Endothelial cell of umbilical vein (primary cell): ENCODE data around the gene TBC1D14. TPM values are rescaled to one million over a fixed set of nuclear protein-coding genes. Genes with fewer than 3 reads are reported as not detected.

Experiments used
- BruUV-seq: library from RNA; stranded (reverse); fragments of 400-500 nt; replicated peaks from 2 replicates; lab custom pipeline; 2021; lab: Mats Ljungman, UMichigan
- CTCF ChIA-PET: fragments of 300-600, 350-600 bp; sonication (Branson Sonifier 250); formaldehyde crosslinking; loops from one replicate; lab custom pipeline; 2021; ENCODE audit warnings: antibody characterized with exemption, inconsistent platforms; lab: Charles Lee
- POLR2A ChIA-PET: fragments of 300-600, 350-600 bp; sonication (Branson Sonifier 250); formaldehyde crosslinking; loops from one replicate; lab custom pipeline; 2021; ENCODE audit warnings: antibody characterized with exemption, inconsistent platforms; lab: Charles Lee
- DNase-seq: peaks from one replicate; pipeline ENCODE4 v3.0.0-alpha.2; 2011; ENCODE audit warnings: low read depth, low spot score
- FAIRE-seq: peaks from 2 replicates; lab custom pipeline; 2011; peaks lifted over from hg19 to GRCh38; lab: Jason Lieb, UNC
- H2AFZ ChIP-seq: 2 replicates; pipeline ENCODE4 v1.6.0; 2012; ENCODE audit warnings: low read depth, low read length, control low read depth, inconsistent platforms
- H3K27ac ChIP-seq: 2 replicates; pipeline ENCODE4 v1.5.1; 2011; ENCODE audit warnings: low read depth, mild to moderate bottlenecking, control low read depth, low read length, moderate library complexity; ENCODE audit not compliant: insufficient read depth
- H3K27me3 ChIP-seq, 2 experiments: 2 replicates each; pipeline versions ENCODE4 v1.6.0 to v1.6.1; 2011; ENCODE audit warnings: low read length in 2 of 2, mixed read lengths in 1 of 2; ENCODE audit not compliant: control insufficient read depth in 2 of 2, insufficient read depth in 2 of 2
- H3K36me3 ChIP-seq, 2 experiments: 2 replicates in 1 of 2; 3 replicates in 1 of 2; pipeline ENCODE4 v1.5.1; 2011; ENCODE audit warnings: low read length in 2 of 2, mild to moderate bottlenecking in 1 of 2, moderate library complexity in 1 of 2; ENCODE audit not compliant: control insufficient read depth in 2 of 2, insufficient read depth in 2 of 2; ENCODE audit errors: extremely low read depth in 1 of 2
- H3K4me1 ChIP-seq: 3 replicates; pipeline ENCODE4 v1.5.1; 2011; ENCODE audit warnings: mild to moderate bottlenecking, low read length; ENCODE audit not compliant: control insufficient read depth, insufficient read depth; ENCODE audit errors: extremely low read depth
- H3K4me2 ChIP-seq: 2 replicates; pipeline ENCODE4 v1.6.1; 2011; ENCODE audit warnings: low read length, control low read depth, mixed read lengths; ENCODE audit not compliant: insufficient read depth
- H3K4me3 ChIP-seq, 3 experiments: fragments of 200-600 bp in 1 of 3; sonication (generic), shearing (Covaris generic) in 1 of 3; replicated peaks in 1 of 3; 2 replicates each; pipeline ENCODE4 v1.5.1; 2011 to 2016; ENCODE audit warnings: control low read depth in 3 of 3, low read length in 3 of 3, mild to moderate bottlenecking in 2 of 3, inconsistent platforms in 1 of 3, low read depth in 1 of 3, moderate library complexity in 1 of 3; ENCODE audit not compliant: insufficient read depth in 1 of 3
- H3K79me2 ChIP-seq: 2 replicates; pipeline ENCODE4 v1.6.0; 2012; ENCODE audit warnings: low read length, inconsistent platforms; ENCODE audit not compliant: control insufficient read depth, insufficient read depth
- H3K9ac ChIP-seq: replicated peaks from 2 replicates; pipeline ENCODE3; 2011; ENCODE audit warnings: low read length, control low read depth; ENCODE audit not compliant: insufficient read depth; ENCODE audit errors: extremely low read depth
- H3K9me1 ChIP-seq: replicated peaks from 3 replicates; pipeline ENCODE4 v1.6.0; 2011; ENCODE audit warnings: mild to moderate bottlenecking, low read length; ENCODE audit not compliant: control insufficient read depth, insufficient read depth; ENCODE audit errors: extremely low read depth
- H3K9me3 ChIP-seq: replicated peaks from 2 replicates; pipeline ENCODE4 v1.5.1; 2012; ENCODE audit warnings: low read length, inconsistent platforms; ENCODE audit not compliant: control insufficient read depth, insufficient read depth
- H4K20me1 ChIP-seq: replicated peaks from 2 replicates; pipeline ENCODE3; 2011; ENCODE audit warnings: mild to moderate bottlenecking, low read length; ENCODE audit not compliant: control insufficient read depth, insufficient read depth; ENCODE audit errors: extremely low read depth
- EZH2 ChIP-seq: IDR thresholded peaks from 2 replicates; pipeline ENCODE4 v1.6.1; 2012; ENCODE audit warnings: borderline replicate concordance, low read depth, mild to moderate bottlenecking, moderate library complexity, low read length, inconsistent platforms; ENCODE audit not compliant: severe bottlenecking
- FOS ChIP-seq: IDR thresholded peaks from 2 replicates; pipeline ENCODE4 v1.6.1; 2011; ENCODE audit warnings: mild to moderate bottlenecking, low read length, moderate library complexity, borderline replicate concordance; ENCODE audit not compliant: insufficient read depth
- GATA2 ChIP-seq: IDR thresholded peaks from 2 replicates; pipeline ENCODE4 v1.7.0; 2011; ENCODE audit warnings: low read depth, mild to moderate bottlenecking, moderate library complexity, mixed read lengths, low read length; ENCODE audit not compliant: insufficient read length, insufficient read depth
- JUN ChIP-seq: IDR thresholded peaks from 2 replicates; pipeline ENCODE4 v1.6.1; 2011; ENCODE audit warnings: borderline replicate concordance, low read depth; ENCODE audit not compliant: insufficient read length, insufficient read depth
- MYC ChIP-seq: IDR thresholded peaks from one replicate; pipeline ENCODE4 v1.6.1; 2011; ENCODE audit warnings: mild to moderate bottlenecking, low read depth, low read length
- POLR2A ChIP-seq: IDR thresholded peaks from 2 replicates; pipeline ENCODE4 v1.6.1; 2012; ENCODE audit warnings: low read depth, mild to moderate bottlenecking, control low read depth, low read length
- POLR2AphosphoS5 ChIP-seq: IDR thresholded peaks from 2 replicates; pipeline ENCODE4 v1.6.1; 2012; ENCODE audit warnings: low read depth, mild to moderate bottlenecking, control low read depth, low read length, moderate library complexity; ENCODE audit not compliant: insufficient read depth
- dilution Hi-C: fragments of 300-500 bp; cut with MboI; formaldehyde crosslinking; loops from one replicate; pipeline ENCODE4 v1.15.0; 2019; ENCODE audit warnings: low sequenced_read_pairs; ENCODE audit not compliant: extremely low pct_ligation_motif_present
- intact Hi-C: fragments of 100-400 bp; cut with micrococcal nuclease; formaldehyde crosslinking; loops from one replicate; pipeline ENCODE4 v1.10.0; 2022
- polyA plus RNA-seq, 4 experiments: library from polyadenylated mRNA; depleted of rRNA in 3 of 4; stranded (reverse) in 3 of 4; unstranded in 1 of 4; fragments of >200 nt; gene quantifications; 2 replicates each; pipeline versions ENCODE4 v1.2.1 to v1.2.3, GENCODE V29; 2011 to 2012; ENCODE audit warnings: missing spikeins in 1 of 4
- total RNA-seq: library from RNA; stranded (reverse); gene quantifications from 2 replicates; pipeline ENCODE4 v1.2.3, GENCODE V29; 2021
- TF ChIP-seq, protein P1 (sequence below): IDR thresholded peaks from 2 replicates; pipeline ENCODE4 v1.6.1; 2011; ENCODE audit not compliant: insufficient read depth, insufficient read length
- TF ChIP-seq, protein P2 (sequence below), 2 donors: IDR thresholded peaks; 1 replicate in 1 of 2; 2 replicates in 1 of 2; pipeline ENCODE4 v1.5.1; 2011; ENCODE audit warnings: low read length in 2 of 2, mild to moderate bottlenecking in 2 of 2, moderate library complexity in 2 of 2, control low read depth in 1 of 2, inconsistent platforms in 1 of 2, low read depth in 1 of 2; ENCODE audit not compliant: insufficient read depth in 1 of 2; ENCODE audit errors: extremely low read depth in 1 of 2

The TBC1D14 gene
- total and polyA plus RNA-seq, 2 donors (not counting 3 experiments of a cell fraction or from before 2014, with no cell fraction given) = 23.7 to 24.8 TPM

DNA sequence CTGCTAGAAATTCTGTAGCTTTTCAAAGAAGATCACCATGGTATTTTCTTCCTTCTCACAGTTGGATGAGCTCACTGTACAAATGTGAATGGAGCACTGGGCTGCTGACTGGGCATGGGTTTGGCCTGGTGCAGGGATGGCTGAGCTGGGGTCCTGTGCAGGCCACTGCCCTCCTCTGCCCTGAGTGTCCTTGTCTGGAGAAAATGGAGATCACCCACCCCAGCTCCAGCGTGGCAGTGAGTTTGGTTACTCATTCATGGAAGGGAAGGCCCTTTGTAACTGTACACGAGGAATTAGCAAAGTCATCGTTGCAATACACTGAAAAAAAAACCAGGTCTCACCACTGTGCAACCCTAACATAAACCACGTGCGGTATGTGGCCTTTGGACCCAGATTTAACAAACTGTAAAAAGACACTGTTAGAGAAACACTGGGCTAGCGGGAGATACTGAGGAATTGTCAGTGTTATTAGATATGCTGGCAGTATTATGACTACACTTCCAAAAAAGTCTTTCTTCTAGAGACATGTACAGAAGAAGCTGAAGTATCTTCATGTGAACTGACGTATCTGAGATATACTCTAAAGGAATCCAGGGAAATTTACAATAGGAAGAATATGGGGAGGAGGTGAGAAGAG lies 16.1 kb upstream of the TBC1D14 start:
- Histone ChIP-seq H3K36me3 (no peaks in the 10 kb centered on the region), H3K9me1 (no peaks in the 10 kb centered on the region), H3K79me2 (no peaks in the 10 kb centered on the region), H2AFZ (no peak overlapping the region), H3K9me3 (no peaks in the 10 kb centered on the region), H3K27me3 (no peaks in the 10 kb centered on the region), H3K27ac (no peak overlapping the region), H3K9ac (no peak overlapping the region), H4K20me1 (no peaks in the 10 kb centered on the region), H3K4me2 (no peak overlapping the region), H3K4me3 (no peak overlapping the region), H3K4me1 (no peaks in the 10 kb centered on the region)
- POLR2A ChIA-PET = no interaction called here
- FAIRE-seq (no peak), DNase-seq (no peak)
- intact Hi-C loops = no loop called here
- dilution Hi-C loops = no loop called here
- CTCF ChIA-PET = interaction anchor here (1.0 to 1.8 kb wide), 3 partner anchors 12 to 177 kb away, joined by 3 to 5 read pairs (median 4); no protein-coding TSS in a partner anchor
- no TSS peak for BruUV-seq
- TF ChIP-seq GATA2 (no peak), FOS (no peak), JUN (no peak), POLR2A (no peak)
- TF ChIP-seq, protein P1, sequence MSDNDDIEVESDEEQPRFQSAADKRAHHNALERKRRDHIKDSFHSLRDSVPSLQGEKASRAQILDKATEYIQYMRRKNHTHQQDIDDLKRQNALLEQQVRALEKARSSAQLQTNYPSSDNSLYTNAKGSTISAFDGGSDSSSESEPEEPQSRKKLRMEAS = no peak

DNA sequence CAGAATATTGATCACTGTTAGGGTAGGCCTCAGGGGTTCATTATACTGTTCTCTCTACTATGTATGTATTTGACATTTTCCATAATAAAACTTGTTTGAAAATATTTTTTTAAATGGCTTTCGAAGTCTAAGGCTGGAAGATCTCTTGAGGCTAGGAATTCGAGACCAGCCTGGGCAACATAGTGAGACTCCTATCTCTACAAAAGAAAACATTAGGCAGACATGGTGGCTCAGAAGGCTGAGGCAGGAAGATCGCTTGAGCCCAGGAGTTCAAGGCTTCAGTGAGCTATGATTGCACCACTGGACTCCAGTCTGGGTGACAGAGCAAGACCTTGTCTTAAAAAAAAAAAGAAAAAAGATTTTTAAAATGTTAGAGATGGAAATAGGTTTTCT lies 15.5 kb upstream of the TBC1D14 start:
- Histone ChIP-seq H3K36me3 (no peaks in the 10 kb centered on the region), H4K20me1 (no peaks in the 10 kb centered on the region), H3K4me2 (no peak overlapping the region), H3K4me3 (no peak overlapping the region), H3K27ac (no peak overlapping the region), H3K27me3 (no peaks in the 10 kb centered on the region), H3K79me2 (no peaks in the 10 kb centered on the region), H3K4me1 (no peaks in the 10 kb centered on the region), H3K9ac (no peak overlapping the region), H3K9me1 (no peaks in the 10 kb centered on the region), H2AFZ (no peak overlapping the region), H3K9me3 (no peaks in the 10 kb centered on the region)
- ChIA-PET CTCF (interaction anchor here (1.4 to 1.8 kb wide), 2 partner anchors 12 to 177 kb away, joined by 4 to 5 read pairs; no protein-coding TSS in a partner anchor), POLR2A (no interaction called here)
- FAIRE-seq = no peak
- TF ChIP-seq FOS (no peak), JUN (no peak), GATA2 (no peak), EZH2 (no peak), POLR2AphosphoS5 (no peak), POLR2A (no peak), MYC (no peak)
- TF ChIP-seq, protein P1 = no peak
- TF ChIP-seq, protein P2, sequence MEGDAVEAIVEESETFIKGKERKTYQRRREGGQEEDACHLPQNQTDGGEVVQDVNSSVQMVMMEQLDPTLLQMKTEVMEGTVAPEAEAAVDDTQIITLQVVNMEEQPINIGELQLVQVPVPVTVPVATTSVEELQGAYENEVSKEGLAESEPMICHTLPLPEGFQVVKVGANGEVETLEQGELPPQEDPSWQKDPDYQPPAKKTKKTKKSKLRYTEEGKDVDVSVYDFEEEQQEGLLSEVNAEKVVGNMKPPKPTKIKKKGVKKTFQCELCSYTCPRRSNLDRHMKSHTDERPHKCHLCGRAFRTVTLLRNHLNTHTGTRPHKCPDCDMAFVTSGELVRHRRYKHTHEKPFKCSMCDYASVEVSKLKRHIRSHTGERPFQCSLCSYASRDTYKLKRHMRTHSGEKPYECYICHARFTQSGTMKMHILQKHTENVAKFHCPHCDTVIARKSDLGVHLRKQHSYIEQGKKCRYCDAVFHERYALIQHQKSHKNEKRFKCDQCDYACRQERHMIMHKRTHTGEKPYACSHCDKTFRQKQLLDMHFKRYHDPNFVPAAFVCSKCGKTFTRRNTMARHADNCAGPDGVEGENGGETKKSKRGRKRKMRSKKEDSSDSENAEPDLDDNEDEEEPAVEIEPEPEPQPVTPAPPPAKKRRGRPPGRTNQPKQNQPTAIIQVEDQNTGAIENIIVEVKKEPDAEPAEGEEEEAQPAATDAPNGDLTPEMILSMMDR (IDR thresholded peaks at IDR 0.05; ENCODE audit: extremely low read depth in 1 of 2, insufficient read depth in 1 of 2, low read depth in 1 of 2, low read length in 2 of 2) = no peak
- intact Hi-C loops = no loop called here
- no TSS peak for BruUV-seq
- no peak for DNase-seq
- dilution Hi-C loops = no loop called here
